PC-9 (cell line): ENCODE measurements around the gene SVOP.

Source experiments
- EZH2 ChIP-seq: fragments of 200-600 bp; sonication (generic); IDR thresholded peaks from 2 replicates; pipeline ENCODE4 v1.8.0; 2017; ENCODE audit warnings: antibody characterized with exemption, low read depth
- TF ChIP-seq, protein P1 (sequence below): fragments of 200-600 bp; sonication (generic); conservative IDR thresholded peaks from 2 replicates; pipeline ENCODE4 v1.6.1; 2017; ENCODE audit warnings: mixed run types, antibody characterized with exemption, mild to moderate bottlenecking, moderate library complexity

DNA sequence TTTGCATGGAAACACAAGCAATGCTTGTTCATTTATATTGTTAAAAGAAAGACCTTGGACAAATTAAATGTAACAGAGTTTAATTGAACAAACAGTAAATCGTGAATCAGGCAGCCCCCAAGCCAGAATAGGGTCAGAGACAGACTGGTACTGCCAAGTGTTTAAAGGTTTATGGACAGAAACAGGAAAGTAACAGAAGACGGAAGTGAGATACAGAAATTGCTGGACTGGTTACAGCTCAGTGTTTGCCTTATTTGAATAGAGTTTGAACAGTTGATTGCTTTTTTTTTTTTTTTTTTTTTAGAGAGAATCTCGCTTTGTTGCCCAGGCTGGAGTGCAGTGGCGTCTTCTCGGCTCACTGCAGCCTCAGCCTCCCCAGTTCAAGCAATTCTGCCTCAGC is 90.7 kb downstream of the SVOP start:
- TF ChIP-seq, protein P1, sequence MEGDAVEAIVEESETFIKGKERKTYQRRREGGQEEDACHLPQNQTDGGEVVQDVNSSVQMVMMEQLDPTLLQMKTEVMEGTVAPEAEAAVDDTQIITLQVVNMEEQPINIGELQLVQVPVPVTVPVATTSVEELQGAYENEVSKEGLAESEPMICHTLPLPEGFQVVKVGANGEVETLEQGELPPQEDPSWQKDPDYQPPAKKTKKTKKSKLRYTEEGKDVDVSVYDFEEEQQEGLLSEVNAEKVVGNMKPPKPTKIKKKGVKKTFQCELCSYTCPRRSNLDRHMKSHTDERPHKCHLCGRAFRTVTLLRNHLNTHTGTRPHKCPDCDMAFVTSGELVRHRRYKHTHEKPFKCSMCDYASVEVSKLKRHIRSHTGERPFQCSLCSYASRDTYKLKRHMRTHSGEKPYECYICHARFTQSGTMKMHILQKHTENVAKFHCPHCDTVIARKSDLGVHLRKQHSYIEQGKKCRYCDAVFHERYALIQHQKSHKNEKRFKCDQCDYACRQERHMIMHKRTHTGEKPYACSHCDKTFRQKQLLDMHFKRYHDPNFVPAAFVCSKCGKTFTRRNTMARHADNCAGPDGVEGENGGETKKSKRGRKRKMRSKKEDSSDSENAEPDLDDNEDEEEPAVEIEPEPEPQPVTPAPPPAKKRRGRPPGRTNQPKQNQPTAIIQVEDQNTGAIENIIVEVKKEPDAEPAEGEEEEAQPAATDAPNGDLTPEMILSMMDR: no peak
- TF ChIP-seq EZH2: no peak
